GM06990 (cell line): ENCODE measurements around the gene KCNJ11.

Experiments used
- DNase-seq: peaks from one replicate; pipeline ENCODE4 v3.0.0-alpha.2; 2011; ENCODE audit not compliant: insufficient read length; ENCODE audit errors: extremely low read depth
- H3K27me3 ChIP-seq: replicated peaks from 2 replicates; pipeline ENCODE4 v1.6.0; 2011; ENCODE audit warnings: low read length; ENCODE audit not compliant: control insufficient read depth, insufficient read depth
- H3K36me3 ChIP-seq: 2 replicates; pipeline ENCODE4 v1.5.1; 2011; ENCODE audit warnings: low read length; ENCODE audit not compliant: control insufficient read depth, insufficient read depth
- H3K4me3 ChIP-seq: replicated peaks from 2 replicates; pipeline ENCODE4 v1.5.1; 2011; ENCODE audit warnings: low read depth, mild to moderate bottlenecking, control low read depth, low read length
- CTCF ChIP-seq: IDR thresholded peaks from 2 replicates; pipeline ENCODE4 v1.5.1; 2011; ENCODE audit warnings: low read length, control low read depth, mild to moderate bottlenecking, inconsistent platforms; ENCODE audit not compliant: insufficient read depth, poor library complexity, severe bottlenecking

KCNJ11 gene

GRCh38 chr11:17389211-17389956, 925 bp upstream of the KCNJ11 start:
- peak overlapping the region; percentile 50 for H3K4me3 ChIP-seq
- H3K27me3 ChIP-seq, result no peaks in the 10 kb centered on the region; the same call in 1 of the 2 replicates
- DNase-seq, result peak; percentile 62
- no peaks in the 10 kb centered on the region for H3K36me3 ChIP-seq
- peak; percentile 54 for TF ChIP-seq CTCF

GRCh38 chr11:17387811-17388210, 648 bp downstream of the KCNJ11 start:
- Histone ChIP-seq H3K4me3 (no peak overlapping the region), H3K36me3 (no peaks in the 10 kb centered on the region), H3K27me3 (no peaks in the 10 kb centered on the region; the same call in 1 of the 2 replicates)
- DNase-seq, result no peak
- TF ChIP-seq CTCF, result no peak

- no peak for DNase-seq
Measured at GRCh38 chr11:17387254-17387653, 1.2 kb downstream of the KCNJ11 start.

GRCh38 chr11:17386331-17387084, 2.0 kb downstream of the KCNJ11 start:
- H3K36me3 ChIP-seq, result no peaks in the 10 kb centered on the region
- DNase-seq, result peak; percentile 43
- peak; percentile 85 for TF ChIP-seq CTCF
- H3K4me3 ChIP-seq, result no peak overlapping the region
- no peaks in the 10 kb centered on the region; the same call in 1 of the 2 replicates for H3K27me3 ChIP-seq

More at GRCh38 chr11:17387254-17387653, 1.2 kb downstream of the KCNJ11 start:
- Histone ChIP-seq H3K36me3 (no peaks in the 10 kb centered on the region), H3K4me3 (no peak overlapping the region), H3K27me3 (no peaks in the 10 kb centered on the region; the same call in 1 of the 2 replicates)
- no peak for TF ChIP-seq CTCF

GRCh38 chr11:17385926-17386325, 2.5 kb downstream of the KCNJ11 start:
- no peak for DNase-seq
- no peaks in the 10 kb centered on the region for H3K36me3 ChIP-seq
- no peak for TF ChIP-seq CTCF

More at GRCh38 chr11:17385926-17386325, 2.5 kb downstream of the KCNJ11 start:
- Histone ChIP-seq H3K27me3 (no peaks in the 10 kb centered on the region; the same call in 1 of the 2 replicates), H3K4me3 (no peak overlapping the region)
